ENCODE data around the gene COL17A1. TPM values are rescaled to one million over a fixed set of nuclear protein-coding genes. Genes with fewer than 3 reads are reported as not detected.

Gene COL17A1
- total and polyA plus RNA-seq, 9 of the 15 experiments (the other 6 are each of a cell fraction or from before 2014, with no cell fraction given): not detected

GRCh38 chr10:104120903-104121484, 35.3 kb upstream of the COL17A1 start (continued):
- TF ChIP-seq DEAF1 (CRISPR knock-in tag; IDR thresholded peaks at IDR 0.05) (no peak), KLF10 (CRISPR knock-in tag; IDR thresholded peaks at IDR 0.05) (no peak), SRSF7 (optimal IDR thresholded peaks at IDR 0.05; ENCODE audit: low read depth, low read length) (no peak), E2F1 (CRISPR knock-in tag; IDR thresholded peaks at IDR 0.05) (no peak), HNRNPL (IDR thresholded peaks at IDR 0.05; ENCODE audit: low read depth, low read length) (no peak), PRMT5 (CRISPR knock-in tag; IDR thresholded peaks at IDR 0.05) (no peak), MBD2 (IDR thresholded peaks at IDR 0.05; ENCODE audit: borderline replicate concordance, low read depth) (no peak), ZNF253 (CRISPR knock-in tag; conservative IDR thresholded peaks at IDR 0.05) (no peak), ZNF785 (CRISPR knock-in tag; IDR thresholded peaks at IDR 0.05) (no peak), KDM4B (IDR thresholded peaks at IDR 0.05; ENCODE audit: borderline replicate concordance in 2 of 2, low read depth in 1 of 2) (no peak), SRSF3 (IDR thresholded peaks at IDR 0.05; ENCODE audit: insufficient read depth, low read length) (no peak), THRB (CRISPR knock-in tag; conservative IDR thresholded peaks at IDR 0.05) (no peak), TAF1 (IDR thresholded peaks at IDR 0.05; ENCODE audit: control insufficient read depth, extremely low read depth, insufficient read depth, low read length, severe bottlenecking) (peak; percentile 31), NFIC (IDR thresholded peaks at IDR 0.05) (no peak), DPF2 (IDR thresholded peaks at IDR 0.05) (no peak), NFATC3 (IDR thresholded peaks at IDR 0.05) (no peak), RBFOX2 (IDR thresholded peaks at IDR 0.05; ENCODE audit: low read depth, low read length) (no peak), ZNF696 (CRISPR knock-in tag; conservative IDR thresholded peaks at IDR 0.05) (no peak)
- TF ChIP-seq, protein P1, sequence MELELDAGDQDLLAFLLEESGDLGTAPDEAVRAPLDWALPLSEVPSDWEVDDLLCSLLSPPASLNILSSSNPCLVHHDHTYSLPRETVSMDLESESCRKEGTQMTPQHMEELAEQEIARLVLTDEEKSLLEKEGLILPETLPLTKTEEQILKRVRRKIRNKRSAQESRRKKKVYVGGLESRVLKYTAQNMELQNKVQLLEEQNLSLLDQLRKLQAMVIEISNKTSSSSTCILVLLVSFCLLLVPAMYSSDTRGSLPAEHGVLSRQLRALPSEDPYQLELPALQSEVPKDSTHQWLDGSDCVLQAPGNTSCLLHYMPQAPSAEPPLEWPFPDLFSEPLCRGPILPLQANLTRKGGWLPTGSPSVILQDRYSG (tag; conservative IDR thresholded peaks at IDR 0.05; ENCODE audit: low read depth): no peak
- TF ChIP-seq, protein P2, sequence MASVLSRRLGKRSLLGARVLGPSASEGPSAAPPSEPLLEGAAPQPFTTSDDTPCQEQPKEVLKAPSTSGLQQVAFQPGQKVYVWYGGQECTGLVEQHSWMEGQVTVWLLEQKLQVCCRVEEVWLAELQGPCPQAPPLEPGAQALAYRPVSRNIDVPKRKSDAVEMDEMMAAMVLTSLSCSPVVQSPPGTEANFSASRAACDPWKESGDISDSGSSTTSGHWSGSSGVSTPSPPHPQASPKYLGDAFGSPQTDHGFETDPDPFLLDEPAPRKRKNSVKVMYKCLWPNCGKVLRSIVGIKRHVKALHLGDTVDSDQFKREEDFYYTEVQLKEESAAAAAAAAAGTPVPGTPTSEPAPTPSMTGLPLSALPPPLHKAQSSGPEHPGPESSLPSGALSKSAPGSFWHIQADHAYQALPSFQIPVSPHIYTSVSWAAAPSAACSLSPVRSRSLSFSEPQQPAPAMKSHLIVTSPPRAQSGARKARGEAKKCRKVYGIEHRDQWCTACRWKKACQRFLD (CRISPR knock-in tag; IDR thresholded peaks at IDR 0.05): no peak
